ENCODE measurements around the gene PIP5K1B. TPM values are rescaled to one million over a fixed set of nuclear protein-coding genes. Genes with fewer than 3 reads are reported as not detected.

Gene PIP5K1B
- total RNA-seq, 2 experiments from 2014 or later = 0.13 to 0.16 TPM

- no peak overlapping the region for H3K27ac Mint-ChIP-seq
- no peak for ATAC-seq
- DNase-seq = no peak
- no peaks in the 10 kb centered on the region for H3K36me3 Mint-ChIP-seq (ENCODE audit: low read depth)
- CTCF ChIA-PET = interaction anchor here (1.8 kb wide), 2 partner anchors 17 to 38 kb away, joined by 4 to 6 read pairs; partner anchors contain the start of gene FXN
- peaks cover 16% of the 10 kb centered on the region for H3K4me1 Mint-ChIP-seq (ENCODE audit: low read depth)
- no peaks in the 10 kb centered on the region for H3K9me3 Mint-ChIP-seq (ENCODE audit: insufficient read depth)
- H3K27me3 Mint-ChIP-seq (ENCODE audit: low read depth) = peaks cover 5% of the 10 kb centered on the region
- POLR2A ChIA-PET = interaction anchor here (1.0 kb wide), 1 partner anchor 38 kb away, joined by 3 read pairs; the partner anchor contains the start of gene FXN
- no peak overlapping the region for H3K4me3 Mint-ChIP-seq
Measured at GRCh38 chr9:68997666-68998065, 292.6 kb downstream of the PIP5K1B start.

GRCh38 chr9:68998385-68998784, 293.3 kb downstream of the PIP5K1B start:
- CTCF ChIA-PET = interaction anchor here (1.8 to 2.0 kb wide), 3 partner anchors 14 to 418 kb away, joined by 6 to 11 read pairs (median 9); partner anchors contain the start of gene FXN
- Mint-ChIP-seq H3K9me3 (ENCODE audit: insufficient read depth) (no peaks in the 10 kb centered on the region), H3K27me3 (ENCODE audit: low read depth) (peaks cover 7% of the 10 kb centered on the region), H3K36me3 (ENCODE audit: low read depth) (no peaks in the 10 kb centered on the region), H3K4me3 (no peak overlapping the region), H3K4me1 (ENCODE audit: low read depth) (peaks cover 16% of the 10 kb centered on the region), H3K27ac (no peak overlapping the region)
- ATAC-seq = no peak
- POLR2A ChIA-PET = no interaction called here
- no peak for DNase-seq

GRCh38 chr9:68998812-68999211, 293.8 kb downstream of the PIP5K1B start:
- Mint-ChIP-seq H3K27ac (no peak overlapping the region), H3K4me3 (no peak overlapping the region), H3K9me3 (ENCODE audit: insufficient read depth) (no peaks in the 10 kb centered on the region), H3K4me1 (ENCODE audit: low read depth) (peaks cover 16% of the 10 kb centered on the region), H3K36me3 (ENCODE audit: low read depth) (no peaks in the 10 kb centered on the region), H3K27me3 (ENCODE audit: low read depth) (peaks cover 7% of the 10 kb centered on the region)
- ChIA-PET POLR2A (no interaction called here), CTCF (interaction anchor here (0.7 to 2.0 kb wide), 20 partner anchors 10 to 418 kb away, joined by 3 to 13 read pairs (median 6); partner anchors contain the start of gene FXN)
- ATAC-seq = no peak
- no peak for DNase-seq

GRCh38 chr9:68999393-69000105, 294.5 kb downstream of the PIP5K1B start:
- Mint-ChIP-seq H3K27me3 (ENCODE audit: low read depth) (peaks cover 9% of the 10 kb centered on the region), H3K9me3 (ENCODE audit: insufficient read depth) (no peaks in the 10 kb centered on the region), H3K36me3 (ENCODE audit: low read depth) (no peaks in the 10 kb centered on the region), H3K27ac (no peak overlapping the region), H3K4me1 (ENCODE audit: low read depth) (peaks cover 16% of the 10 kb centered on the region), H3K4me3 (no peak overlapping the region)
- DNase-seq (peak; percentile 79), ATAC-seq (peak; percentile 95)
- POLR2A ChIA-PET = interaction anchor here (0.8 to 1.1 kb wide), 2 partner anchors 35 to 220 kb away, joined by 3 read pairs; a partner anchor contains a TSS
- CTCF ChIA-PET = interaction anchor here (0.7 to 2.1 kb wide), 33 partner anchors 8 to 466 kb away, joined by 3 to 13 read pairs (median 4); partner anchors contain the start of gene FXN

- ATAC-seq (no peak), DNase-seq (no peak)
- no peaks in the 10 kb centered on the region for H3K9me3 Mint-ChIP-seq (ENCODE audit: insufficient read depth)
- H3K4me1 Mint-ChIP-seq (ENCODE audit: low read depth) = peaks cover 4% of the 10 kb centered on the region
- no peak overlapping the region for H3K4me3 Mint-ChIP-seq
- H3K27ac Mint-ChIP-seq = no peak overlapping the region
- ChIA-PET CTCF (interaction anchor here (1.0 to 1.1 kb wide), 3 partner anchors 18 to 418 kb away, joined by 3 to 5 read pairs (median 3); no protein-coding TSS in a partner anchor), POLR2A (no interaction called here)
- no peaks in the 10 kb centered on the region for H3K36me3 Mint-ChIP-seq (ENCODE audit: low read depth)
- H3K27me3 Mint-ChIP-seq (ENCODE audit: low read depth) = peaks cover 12% of the 10 kb centered on the region
Measured at GRCh38 chr9:69001921-69002320, 296.9 kb downstream of the PIP5K1B start.

- peaks cover 3% of the 10 kb centered on the region for H3K4me1 Mint-ChIP-seq (ENCODE audit: low read depth)
- peaks cover 16% of the 10 kb centered on the region for H3K27me3 Mint-ChIP-seq (ENCODE audit: low read depth)
- H3K27ac Mint-ChIP-seq = no peak overlapping the region
- no peaks in the 10 kb centered on the region for H3K9me3 Mint-ChIP-seq (ENCODE audit: insufficient read depth)
- no peak overlapping the region for H3K4me3 Mint-ChIP-seq
- ChIA-PET POLR2A (no interaction called here), CTCF (interaction anchor here (1.0 to 1.1 kb wide), 2 partner anchors 53 to 419 kb away, joined by 3 to 5 read pairs; no protein-coding TSS in a partner anchor)
- ATAC-seq (no peak), DNase-seq (no peak)
- H3K36me3 Mint-ChIP-seq (ENCODE audit: low read depth) = no peaks in the 10 kb centered on the region
Measured at GRCh38 chr9:69003051-69003450, 298.0 kb downstream of the PIP5K1B start.

- DNase-seq = no peak
- CTCF ChIA-PET = interaction anchor here (1.0 to 1.5 kb wide), 7 partner anchors 8 to 88 kb away, joined by 3 to 4 read pairs (median 3); no protein-coding TSS in a partner anchor
- Mint-ChIP-seq H3K36me3 (ENCODE audit: low read depth) (no peaks in the 10 kb centered on the region), H3K4me3 (no peak overlapping the region), H3K4me1 (ENCODE audit: low read depth) (no peaks in the 10 kb centered on the region), H3K27me3 (ENCODE audit: low read depth) (peaks cover 21% of the 10 kb centered on the region), H3K9me3 (ENCODE audit: insufficient read depth) (no peaks in the 10 kb centered on the region), H3K27ac (no peak overlapping the region)
- ATAC-seq = no peak
- POLR2A ChIA-PET = interaction anchor here (0.6 kb wide), 1 partner anchor 10 kb away, joined by 3 read pairs; no protein-coding TSS in a partner anchor
Measured at GRCh38 chr9:69004836-69005235, 299.8 kb downstream of the PIP5K1B start.

- ATAC-seq (no peak), DNase-seq (no peak)
- peaks cover 13% of the 10 kb centered on the region for H3K4me1 Mint-ChIP-seq (ENCODE audit: low read depth)
- H3K9me3 Mint-ChIP-seq (ENCODE audit: insufficient read depth) = no peaks in the 10 kb centered on the region
- H3K27ac Mint-ChIP-seq = no peak overlapping the region
- ChIA-PET CTCF (interaction anchor here (1.5 to 1.9 kb wide), 2 partner anchors 10 to 17 kb away, joined by 5 to 9 read pairs; no protein-coding TSS in a partner anchor), POLR2A (interaction anchor here (1.0 kb wide), 1 partner anchor 10 kb away, joined by 3 read pairs; no protein-coding TSS in a partner anchor)
- no peaks in the 10 kb centered on the region for H3K36me3 Mint-ChIP-seq (ENCODE audit: low read depth)
- H3K27me3 Mint-ChIP-seq (ENCODE audit: low read depth) = peaks cover 39% of the 10 kb centered on the region
- no peak overlapping the region for H3K4me3 Mint-ChIP-seq
Measured at GRCh38 chr9:69009708-69010107, 304.7 kb downstream of the PIP5K1B start.

GRCh38 chr9:69012696-69013381, 307.8 kb downstream of the PIP5K1B start:
- DNase-seq (peak; percentile 34), ATAC-seq (peak; percentile 61)
- Mint-ChIP-seq H3K27ac (no peak overlapping the region), H3K4me3 (no peak overlapping the region), H3K27me3 (ENCODE audit: low read depth) (peaks cover 53% of the 10 kb centered on the region), H3K9me3 (ENCODE audit: insufficient read depth) (no peaks in the 10 kb centered on the region), H3K36me3 (ENCODE audit: low read depth) (no peaks in the 10 kb centered on the region), H3K4me1 (ENCODE audit: low read depth) (peaks cover 13% of the 10 kb centered on the region)
- ChIA-PET POLR2A (no interaction called here), CTCF (interaction anchor here (0.9 to 1.7 kb wide), 4 partner anchors 8 to 23 kb away, joined by 3 to 9 read pairs (median 3); no protein-coding TSS in a partner anchor)

- POLR2A ChIA-PET = no interaction called here
Measured at GRCh38 chr9:69013382-69013727, 308.3 kb downstream of the PIP5K1B start.

GRCh38 chr9:69014013-69014412, 309.0 kb downstream of the PIP5K1B start, which contains the start of gene PRKACG:
PRKACG (minus strand) TSS chr9:69014113; CDS start chr9:69014092, 21 bp downstream.
- Mint-ChIP-seq H3K27ac (no peak within 1 kb of the TSS), H3K4me1 (ENCODE audit: low read depth) (peaks cover 20% of the 10 kb centered on the region), H3K9me3 (ENCODE audit: insufficient read depth) (no peaks in the 10 kb centered on the region), H3K4me3 (no peak within 1 kb of the TSS), H3K27me3 (ENCODE audit: low read depth) (peaks cover 45% of the 10 kb centered on the region), H3K36me3 (ENCODE audit: low read depth) (no peaks in the 10 kb centered on the region)
- ChIA-PET CTCF (no interaction called here), POLR2A (no interaction called here)
- ATAC-seq (no peak), DNase-seq (no peak)

More at GRCh38 chr9:69013382-69013727, 308.3 kb downstream of the PIP5K1B start:
- H3K4me1 Mint-ChIP-seq (ENCODE audit: low read depth) = peaks cover 13% of the 10 kb centered on the region
- no peaks in the 10 kb centered on the region for H3K36me3 Mint-ChIP-seq (ENCODE audit: low read depth)
- DNase-seq = no peak
- H3K4me3 Mint-ChIP-seq = no peak overlapping the region
- no peaks in the 10 kb centered on the region for H3K9me3 Mint-ChIP-seq (ENCODE audit: insufficient read depth)
- no peak for ATAC-seq
- H3K27me3 Mint-ChIP-seq (ENCODE audit: low read depth) = peaks cover 48% of the 10 kb centered on the region
- H3K27ac Mint-ChIP-seq = no peak overlapping the region
- CTCF ChIA-PET = interaction anchor here (1.2 kb wide), 1 partner anchor 9 kb away, joined by 3 read pairs; no protein-coding TSS in a partner anchor

All from activated CD8-positive, alpha-beta T cell treated with anti-CD3 and anti-CD28 coated beads, Interleukin-2, amount 10 ng/mL, durations not matched to agents 7 days and 5 days (primary cell).